ENCODE measurements around the gene NINJ1. TPM values are rescaled to one million over a fixed set of nuclear protein-coding genes. Genes with fewer than 3 reads are reported as not detected.

Gene NINJ1
- total and polyA plus RNA-seq, 2 of the 13 experiments (the other 11 are each of a cell fraction or from before 2014, with no cell fraction given) = 81.2 to 92.1 TPM

- ChIA-PET CTCF (ENCODE audit: low intra/inter-chr PET ratio, low total read pairs) (no interaction called here), POLR2A (no interaction called here)
- Histone ChIP-seq H3K4me3 (replicated peaks in 1 of 3; ENCODE audit: insufficient read depth in 1 of 3, low read depth in 2 of 3, low read length in 3 of 3) (no peak overlapping the region), H3K27me3 (ENCODE audit: control insufficient read depth in 1 of 2, insufficient read depth in 2 of 2, low read length in 2 of 2) (peaks cover 1 to 5% of the 10 kb centered on the region in 2 experiments; a peak in 2 of 5 replicates), H2AFZ (ENCODE audit: low read length) (no peak overlapping the region), H3K27ac (ENCODE audit: extremely low read length, insufficient read depth, low read length) (no peak overlapping the region), H3K4me1 (ENCODE audit: insufficient read depth, low read length) (peaks cover 48% of the 10 kb centered on the region), H3K36me3 (replicated peaks in 1 of 2; ENCODE audit: control insufficient read depth in 1 of 2, insufficient read depth in 2 of 2, low read length in 2 of 2) (no peaks in the 10 kb centered on the region), H3K9me3 (ENCODE audit: low read length) (no peaks in the 10 kb centered on the region), H3K79me2 (ENCODE audit: insufficient read depth, low read length) (no peaks in the 10 kb centered on the region), H3K9ac (ENCODE audit: insufficient read depth, low read depth, low read length) (no peak overlapping the region), H4K20me1 (ENCODE audit: insufficient read depth, low read length) (no peaks in the 10 kb centered on the region), H3K4me2 (ENCODE audit: low read depth, low read length) (no peak overlapping the region)
- BruUV-seq (replicated peaks) = no TSS peak
- no peak for FAIRE-seq
- no peak for TF ChIP-seq ZBTB38 (CRISPR knock-in tag; IDR thresholded peaks at IDR 0.05)
- TF ChIP-seq MXI1 (IDR thresholded peaks at IDR 0.05; ENCODE audit: borderline replicate concordance, low read depth, low read length) = no peak
- no peak for TF ChIP-seq E2F1 (CRISPR knock-in tag; IDR thresholded peaks at IDR 0.05)
- TF ChIP-seq DNMT3B (CRISPR knock-in tag; conservative IDR thresholded peaks at IDR 0.05) = no peak
- no peak for TF ChIP-seq XRCC5 (optimal IDR thresholded peaks at IDR 0.05; ENCODE audit: low read length)
- no peak for TF ChIP-seq ZHX1 (CRISPR knock-in tag; IDR thresholded peaks at IDR 0.05; ENCODE audit: low read depth)
- TF ChIP-seq IKZF1 (IDR thresholded peaks at IDR 0.05) = no peak
- TF ChIP-seq EHMT2 (IDR thresholded peaks at IDR 0.05; ENCODE audit: borderline replicate concordance, low read depth, low read length) = no peak
- TF ChIP-seq MYPOP (CRISPR knock-in tag; IDR thresholded peaks at IDR 0.05) = no peak
- no peak for TF ChIP-seq CEBPB (IDR thresholded peaks at IDR 0.05; ENCODE audit: borderline replicate concordance, low read depth, low read length)
- TF ChIP-seq ZNF205 (CRISPR knock-in tag; IDR thresholded peaks at IDR 0.05) = no peak
- no peak for TF ChIP-seq GPN1 (CRISPR knock-in tag; IDR thresholded peaks at IDR 0.05; ENCODE audit: borderline replicate concordance)
- no peak for TF ChIP-seq ZMYM2 (CRISPR knock-in tag; IDR thresholded peaks at IDR 0.05)
- TF ChIP-seq ZNF207 (IDR thresholded peaks at IDR 0.05; ENCODE audit: borderline replicate concordance) = no peak
- no peak for TF ChIP-seq TP53 (CRISPR knock-in tag; conservative IDR thresholded peaks at IDR 0.05)
- no peak for TF ChIP-seq NR0B2 (CRISPR knock-in tag; IDR thresholded peaks at IDR 0.05)
- TF ChIP-seq CREBL2 (CRISPR knock-in tag; IDR thresholded peaks at IDR 0.05; ENCODE audit: borderline replicate concordance) = no peak
- TF ChIP-seq LRRFIP1 (CRISPR knock-in tag; conservative IDR thresholded peaks at IDR 0.05) = no peak
- no peak for DNase-seq (ENCODE audit: low spot score)
- ATAC-seq = no peak
- WGBS (ENCODE audit: low lambda C conversion rate) = 61% methylated on average over 4 of the region's 4 CpGs
- intact Hi-C loops (cut with micrococcal nuclease; ENCODE audit: unreplicated experiment) = no loop called here
- in situ Hi-C loops (cut with HindIII; ENCODE audit: extremely low pct_ligation_motif_present, low pct_unique_long_range_greater_than_20kb) = no loop called here
Observed at GRCh38 chr9:93088656-93089015, 45.4 kb downstream of the NINJ1 start.
